K562 (cell line): ENCODE data around the gene AGAP1. TPM values are rescaled to one million over a fixed set of nuclear protein-coding genes. Genes with fewer than 3 reads are reported as not detected.

Experiments used
- ATAC-seq: fragments of 200-7000 bp; cut with Tn5 transposase; 3 replicates; pipeline ENCODE4 v1.9.1; 2020; ENCODE audit warnings: moderate library complexity
- BruUV-seq: library from RNA; stranded (reverse); fragments of 400-500 nt; replicated peaks from 2 replicates; lab custom pipeline; 2021; lab: Mats Ljungman, UMichigan
- CTCF ChIA-PET: fragments of 300-600 bp; formaldehyde crosslinking; extraction: SDS; loops from one replicate; lab custom pipeline; 2021; ENCODE audit warnings: low intra/inter-chr PET ratio; lab: Yijun Ruan, JAX
- POLR2A ChIA-PET: fragments of 300-600, 350-650 bp; sonication (Branson Sonifier 250); formaldehyde crosslinking; extraction: SDS; loops from one replicate; lab custom pipeline; 2021; ENCODE audit warnings: antibody characterized with exemption, inconsistent platforms; lab: Yijun Ruan, JAX
- DNase-seq, 4 experiments: peaks; one replicate each; pipeline versions ENCODE4 v3.0.0 to v3.0.0-alpha.2; 2011 to 2018; ENCODE audit warnings: low spot score in 3 of 4, mixed read lengths in 3 of 4; ENCODE audit errors: extremely low read depth in 1 of 4
- FAIRE-seq: peaks from 2 replicates; lab custom pipeline; 2011; peaks lifted over from hg19 to GRCh38; lab: Jason Lieb, UNC
- H2AFZ ChIP-seq: 2 replicates; pipeline ENCODE4 v1.6.0; 2011; ENCODE audit warnings: low read depth, low read length, control low read depth, inconsistent platforms
- H3K27ac ChIP-seq: fragments of 200-600 bp; 3 replicates; pipeline ENCODE4 v1.8.0; 2011; ENCODE audit warnings: low read depth, mild to moderate bottlenecking, control low read depth, inconsistent platforms, low read length, moderate library complexity, mixed read lengths; ENCODE audit errors: extremely low read depth
- H3K27me3 ChIP-seq, 2 experiments: fragments of 300-600 bp in 1 of 2; 2 replicates in 1 of 2; 3 replicates in 1 of 2; pipeline versions ENCODE4 v1.6.0 to v1.8.0; 2011; ENCODE audit warnings: inconsistent platforms in 2 of 2, low read length in 2 of 2, mild to moderate bottlenecking in 1 of 2, mixed read lengths in 1 of 2, moderate library complexity in 1 of 2; ENCODE audit not compliant: control insufficient read depth in 2 of 2, insufficient read depth in 2 of 2
- H3K36me3 ChIP-seq: fragments of 300-600 bp; 3 replicates; pipeline ENCODE4 v1.8.0; 2011; ENCODE audit warnings: mild to moderate bottlenecking, low read length, inconsistent platforms; ENCODE audit not compliant: control insufficient read depth, insufficient read depth
- H3K4me1 ChIP-seq, 2 experiments: fragments of 200-600 bp in 1 of 2; replicated peaks in 1 of 2; 2 replicates in 1 of 2; 3 replicates in 1 of 2; pipeline versions ENCODE4 v1.5.1 to v1.8.0; 2011; ENCODE audit warnings: inconsistent platforms in 2 of 2, low read length in 2 of 2, mild to moderate bottlenecking in 1 of 2, mixed read lengths in 1 of 2, moderate library complexity in 1 of 2; ENCODE audit not compliant: control insufficient read depth in 2 of 2, insufficient read depth in 2 of 2
- H3K4me2 ChIP-seq: 2 replicates; pipeline ENCODE4 v1.6.1; 2011; ENCODE audit warnings: low read length, control low read depth, inconsistent platforms, mixed read lengths; ENCODE audit not compliant: insufficient read depth
- H3K4me3 ChIP-seq: fragments of 200-600 bp; sonication (generic), shearing (Covaris generic); 2 replicates; pipeline ENCODE4 v1.5.1; 2016; ENCODE audit warnings: control low read depth, inconsistent platforms
- H3K79me2 ChIP-seq: fragments of 200-600 bp; 3 replicates; pipeline ENCODE4 v1.8.0; 2011; ENCODE audit warnings: low read length, inconsistent platforms; ENCODE audit not compliant: control insufficient read depth, insufficient read depth
- H3K9ac ChIP-seq, 2 experiments: 2 replicates each; pipeline versions ENCODE4 v1.6.0 to v1.6.1; 2011; ENCODE audit warnings: low read depth in 2 of 2, low read length in 2 of 2, control low read depth in 1 of 2, inconsistent platforms in 1 of 2, mild to moderate bottlenecking in 1 of 2, mixed read lengths in 1 of 2; ENCODE audit not compliant: insufficient read depth in 1 of 2
- H3K9me1 ChIP-seq: one replicate; pipeline ENCODE4 v1.6.0; 2011; ENCODE audit warnings: inconsistent platforms, mild to moderate bottlenecking, low read length, moderate library complexity; ENCODE audit not compliant: control insufficient read depth, insufficient read depth
- H3K9me3 ChIP-seq: replicated peaks from 2 replicates; pipeline ENCODE4 v1.5.1; 2011; ENCODE audit warnings: low read depth, low read length, inconsistent platforms; ENCODE audit not compliant: control insufficient read depth, insufficient read depth
- H4K20me1 ChIP-seq: replicated peaks from 2 replicates; pipeline ENCODE4 v1.6.1; 2011; ENCODE audit warnings: low read length, inconsistent platforms, mixed read lengths; ENCODE audit not compliant: control insufficient read depth, insufficient read depth
- CBX2 ChIP-seq: fragments of 200-600 bp; sonication (generic); IDR thresholded peaks from one replicate; pipeline ENCODE4 v1.6.1; 2012; ENCODE audit warnings: mild to moderate bottlenecking, low read length, inconsistent platforms; ENCODE audit not compliant: insufficient read depth, poor library complexity, severe bottlenecking
- CBX8 ChIP-seq: fragments of 200-600 bp; sonication (generic); IDR thresholded peaks from 2 replicates; pipeline ENCODE4 v1.6.1; 2012; ENCODE audit warnings: borderline replicate concordance, mixed run types, low read depth, mild to moderate bottlenecking, moderate library complexity, mixed read lengths, low read length, control low read depth, inconsistent platforms; ENCODE audit not compliant: poor library complexity, severe bottlenecking; ENCODE audit errors: extremely low read depth
- CREBBP ChIP-seq: IDR thresholded peaks from one replicate; pipeline ENCODE4 v1.6.1; 2012; ENCODE audit warnings: low read depth, mild to moderate bottlenecking, control low read depth, inconsistent platforms, low read length
- ETV6 ChIP-seq, 3 experiments: fragments of 150-350 bp in 1 of 3; sonication (generic) in 1 of 3; formaldehyde crosslinking in 1 of 3; IDR thresholded peaks; 2 replicates each; pipeline versions ENCODE4 v1.6.1 to v1.8.0; 2014 to 2022; ENCODE audit warnings: borderline replicate concordance in 2 of 3, low read depth in 2 of 3, antibody characterized with exemption in 1 of 3, low read length in 1 of 3, mild to moderate bottlenecking in 1 of 3, missing genetic modification reagents in 1 of 3
- GTF2A2 ChIP-seq: IDR thresholded peaks from 2 replicates; pipeline ENCODE4 v1.6.1; 2016; ENCODE audit warnings: mild to moderate bottlenecking, missing genetic modification characterization, missing compliant biosample characterization
- IRF2 ChIP-seq: sonication (generic); formaldehyde crosslinking; IDR thresholded peaks from 2 replicates; pipeline ENCODE4 v1.8.1; 2022; ENCODE audit warnings: mild to moderate bottlenecking, missing genetic modification reagents
- KDM1A ChIP-seq, 2 experiments: fragments of 450-650 bp; IDR thresholded peaks; 2 replicates each; pipeline ENCODE4 v1.6.1; 2016; ENCODE audit warnings: mild to moderate bottlenecking in 2 of 2
- MECOM ChIP-seq: fragments of 250-450 bp; sonication (Bioruptor Pico); IDR thresholded peaks from 2 replicates; pipeline ENCODE4 v1.8.0; 2022; ENCODE audit warnings: inconsistent platforms
- PHB2 ChIP-seq: fragments of 450-650 bp; IDR thresholded peaks from 2 replicates; pipeline ENCODE4 v1.6.1; 2017; ENCODE audit warnings: low read depth
- SIN3B ChIP-seq: fragments of 450-650 bp; IDR thresholded peaks from 2 replicates; pipeline ENCODE4 v1.6.1; 2017; ENCODE audit warnings: low read depth, mild to moderate bottlenecking, moderate library complexity
- SMC3 ChIP-seq: conservative IDR thresholded peaks from 2 replicates; pipeline ENCODE4 v1.6.1; 2011; ENCODE audit warnings: low read depth, low read length, improper control_type of control experiment; ENCODE audit not compliant: insufficient read depth
- SREBF2 ChIP-seq: sonication (generic); formaldehyde crosslinking; IDR thresholded peaks from 2 replicates; pipeline ENCODE4 v1.4.0; 2020; ENCODE audit warnings: mild to moderate bottlenecking, missing genetic modification reagents
- STAG1 ChIP-seq: sonication (generic); formaldehyde crosslinking; IDR thresholded peaks from 2 replicates; pipeline ENCODE4 v1.5.0; 2020; ENCODE audit warnings: missing genetic modification reagents, borderline replicate concordance
- WHSC1 ChIP-seq: IDR thresholded peaks from one replicate; pipeline ENCODE4 v1.6.1; 2012; ENCODE audit warnings: low read length, control low read depth, inconsistent platforms
- ZFP30 ChIP-seq: fragments of 250-450 bp; sonication (Bioruptor Pico); IDR thresholded peaks from 2 replicates; pipeline ENCODE4 v1.8.0; 2022; ENCODE audit warnings: moderate library complexity, mild to moderate bottlenecking, inconsistent platforms, borderline replicate concordance
- ZNF76 ChIP-seq: fragments of 250-450 bp; sonication (Bioruptor Pico); IDR thresholded peaks from 2 replicates; pipeline ENCODE4 v1.4.0; 2020; ENCODE audit warnings: mild to moderate bottlenecking, moderate library complexity, borderline replicate concordance
- WGBS: fragments of 100-300 bp; shearing (Covaris generic); methylation state at CpG from one replicate; pipeline ENCODE4 v1.1.6; 2016; ENCODE audit warnings: low coverage, mixed read lengths; ENCODE audit not compliant: insufficient coverage; ENCODE audit errors: missing lambda C conversion rate; 5-methylcytosine and 5-hydroxymethylcytosine counted together
- in situ Hi-C: fragments of 300-500 bp; cut with MboI; formaldehyde crosslinking; loops from 4 replicates; pipeline ENCODE4 v1.15.0; 2018; ENCODE audit warnings: inconsistent platforms, mixed read lengths
- intact Hi-C: fragments of 100-400 bp; cut with micrococcal nuclease; formaldehyde crosslinking; loops from 2 replicates; pipeline ENCODE4 v1.14.2; 2022
- polyA plus RNA-seq, 8 experiments: library from polyadenylated mRNA; depleted of rRNA in 4 of 8; stranded (reverse) in 5 of 8; unstranded in 3 of 8; fragments of >200 nt; fragmentation: Nextera tagmentation in 2 of 8; fragmentation: Illumina TruSeq in 1 of 8; extraction: Ambion mirVana in 2 of 8; extraction: Trizol in 1 of 8; gene quantifications; 2 replicates each; pipeline versions ENCODE4 v1.2.1 to v1.2.3, GENCODE V29; 2011 to 2014; ENCODE audit warnings: inconsistent platforms in 1 of 8, missing spikeins in 1 of 8
- total RNA-seq, 7 experiments: library from RNA; depleted of rRNA in 6 of 7; stranded (reverse); fragments of >200 nt in 6 of 7; fragmentation: Illumina TruSeq in 2 of 7; extraction: Trizol in 2 of 7; gene quantifications; 2 replicates each; pipeline versions ENCODE4 v1.2.1 to v1.2.3, GENCODE V29; 2011 to 2021; ENCODE audit warnings: low replicate concordance in 1 of 7
- TF ChIP-seq, protein P1 (sequence below): fragments of 250-450 bp; sonication (Bioruptor Pico); IDR thresholded peaks from 2 replicates; pipeline ENCODE4 v1.8.0; 2021; ENCODE audit warnings: moderate library complexity, mild to moderate bottlenecking, inconsistent platforms

Gene AGAP1
- total and polyA plus RNA-seq, 9 of the 15 experiments (the other 6 are each of a cell fraction or from before 2014, with no cell fraction given) = 1.3 to 24.0 (median 10.6) TPM

DNA sequence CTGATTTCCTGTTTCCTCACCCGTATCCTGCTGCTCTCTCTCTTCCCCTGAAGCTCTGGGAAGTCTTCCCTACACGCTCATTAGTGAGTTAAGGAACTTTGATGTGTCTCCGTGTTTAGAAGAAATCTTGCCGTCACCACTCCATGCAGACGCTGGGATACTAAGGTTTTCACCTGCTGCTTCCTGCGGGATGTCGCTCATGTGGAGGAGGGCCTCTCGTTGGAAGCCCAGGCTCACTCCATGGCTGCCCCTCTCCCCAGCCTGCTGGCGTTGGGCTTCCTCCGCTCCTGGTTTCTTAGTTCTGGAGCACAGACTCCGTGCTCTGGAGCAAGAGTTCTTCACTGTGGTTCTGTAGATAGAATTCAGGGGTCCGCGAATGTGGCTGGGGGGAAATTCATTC lies 348.0 kb downstream of the AGAP1 start:
- H3K36me3 ChIP-seq = no peaks in the 10 kb centered on the region
- ATAC-seq (no peak), FAIRE-seq (no peak), DNase-seq (no peak)
- no peak overlapping the region for H3K4me3 ChIP-seq
- H3K9me1 ChIP-seq = no peaks in the 10 kb centered on the region
- no TSS peak for BruUV-seq
- H4K20me1 ChIP-seq = no peaks in the 10 kb centered on the region
- POLR2A ChIA-PET = no interaction called here
- H3K27ac ChIP-seq = no peak overlapping the region
- WGBS = 92% methylated on average over 3 of the region's 13 CpGs
- H3K79me2 ChIP-seq = no peaks in the 10 kb centered on the region
- no peak overlapping the region for H3K4me2 ChIP-seq
- TF ChIP-seq GTF2A2 (tag) = no peak
- TF ChIP-seq WHSC1 = no peak
- no peak for TF ChIP-seq CBX2
- no peak for TF ChIP-seq SMC3
- no peak for TF ChIP-seq PHB2
- TF ChIP-seq, protein P1, sequence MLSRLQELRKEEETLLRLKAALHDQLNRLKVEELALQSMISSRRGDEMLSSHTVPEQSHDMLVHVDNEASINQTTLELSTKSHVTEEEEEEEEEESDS (CRISPR knock-in tag) = no peak
- TF ChIP-seq ZFP30 (CRISPR knock-in tag) = no peak
- CTCF ChIA-PET = no interaction called here
- H2AFZ ChIP-seq = no peak overlapping the region
- in situ Hi-C loops (no loop called here), intact Hi-C loops (no loop called here)
- no peak overlapping the region; a peak in 1 of 4 replicates for H3K9ac ChIP-seq
- no peaks in the 10 kb centered on the region for H3K4me1 ChIP-seq
- no peaks in the 10 kb centered on the region for H3K9me3 ChIP-seq
- no peaks in the 10 kb centered on the region for H3K27me3 ChIP-seq

DNA sequence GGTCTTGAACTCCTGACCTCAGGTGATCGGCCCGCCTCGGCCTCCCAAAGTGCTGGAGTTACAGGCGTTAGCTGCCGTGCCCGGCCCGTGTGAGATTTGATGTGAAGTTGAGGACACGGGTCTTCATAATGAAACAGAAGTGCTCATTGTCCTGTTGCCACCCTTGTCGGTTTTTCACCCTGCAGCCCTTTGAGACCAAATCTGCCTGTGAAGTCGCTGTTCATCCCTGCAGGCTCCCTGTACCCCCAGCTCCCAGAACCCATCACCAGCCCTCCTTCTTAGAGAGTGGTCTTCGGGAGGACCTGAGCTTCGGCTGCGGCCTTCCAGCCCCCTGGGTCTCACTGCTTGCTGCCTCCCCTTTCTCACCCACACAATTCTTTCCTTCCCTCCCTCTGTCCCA lies 349.1 kb downstream of the AGAP1 start:
- no TSS peak for BruUV-seq
- no peak overlapping the region for H2AFZ ChIP-seq
- no peak overlapping the region for H3K27ac ChIP-seq
- H3K9me1 ChIP-seq = no peaks in the 10 kb centered on the region
- H3K79me2 ChIP-seq = no peaks in the 10 kb centered on the region
- no peak overlapping the region for H3K4me2 ChIP-seq
- TF ChIP-seq SIN3B (no peak), ZNF76 (CRISPR knock-in tag) (no peak), MECOM (CRISPR knock-in tag) (no peak), SREBF2 (CRISPR knock-in tag) (no peak), CREBBP (no peak), STAG1 (CRISPR knock-in tag) (no peak), CBX8 (no peak), KDM1A (IDR thresholded peaks at IDR 0.05) (no peak), ETV6 (IDR thresholded peaks at IDR 0.05; ENCODE audit: borderline replicate concordance in 1 of 2, low read depth in 2 of 2, low read length in 1 of 2) (no peak), ETV6 (CRISPR knock-in tag; IDR thresholded peaks at IDR 0.05; ENCODE audit: borderline replicate concordance) (no peak), IRF2 (CRISPR knock-in tag) (no peak)
- TF ChIP-seq, all 486 proteins: peak for 0
- H3K27me3 ChIP-seq = no peaks in the 10 kb centered on the region
- FAIRE-seq (no peak), DNase-seq (no peak), ATAC-seq (no peak)
- H3K9me3 ChIP-seq = no peaks in the 10 kb centered on the region
- no peak overlapping the region for H3K9ac ChIP-seq
- no peaks in the 10 kb centered on the region for H4K20me1 ChIP-seq
- 89% methylated on average over 8 of the region's 13 CpGs for WGBS
- no peaks in the 10 kb centered on the region for H3K36me3 ChIP-seq
- intact Hi-C loops (no loop called here), in situ Hi-C loops (no loop called here)
- ChIA-PET CTCF (no interaction called here), POLR2A (no interaction called here)
- H3K4me3 ChIP-seq = no peak overlapping the region
- no peaks in the 10 kb centered on the region for H3K4me1 ChIP-seq
